GM23248 (cell line): ENCODE data around the gene ZNRF1. TPM values are rescaled to one million over a fixed set of nuclear protein-coding genes. Genes with fewer than 3 reads are reported as not detected.

Experiments used
- DNase-seq: peaks from one replicate; pipeline ENCODE4 v3.0.0-alpha.2; 2015
- H2AFZ ChIP-seq: fragments of 200-600 bp; sonication (generic); 2 replicates; pipeline ENCODE4 v1.6.1; 2016; ENCODE audit warnings: antibody characterized with exemption
- H3F3A ChIP-seq: fragments of 200-600 bp; sonication (generic); 2 replicates; pipeline ENCODE4 v1.6.1; 2016; ENCODE audit warnings: mild to moderate bottlenecking, antibody characterized with exemption, mixed run types; ENCODE audit not compliant: insufficient read depth
- H3K27ac ChIP-seq: fragments of 200-600 bp; sonication (generic); 2 replicates; pipeline ENCODE4 v1.5.1; 2016; ENCODE audit warnings: mild to moderate bottlenecking
- H3K27me3 ChIP-seq: fragments of 200-600 bp; sonication (generic); replicated peaks from 2 replicates; pipeline ENCODE4 v1.6.1; 2016; ENCODE audit warnings: mild to moderate bottlenecking; ENCODE audit not compliant: insufficient read depth
- H3K36me3 ChIP-seq: fragments of 200-600 bp; sonication (generic); 2 replicates; pipeline ENCODE4 v1.6.1; 2016; ENCODE audit warnings: low read depth, mild to moderate bottlenecking
- H3K4me1 ChIP-seq: fragments of 200-600 bp; sonication (generic); 2 replicates; pipeline ENCODE4 v1.6.1; 2016; ENCODE audit warnings: mild to moderate bottlenecking; ENCODE audit not compliant: insufficient read depth
- H3K4me2 ChIP-seq: fragments of 200-600 bp; sonication (generic); one replicate; pipeline ENCODE4 v1.6.1; 2016; ENCODE audit warnings: mild to moderate bottlenecking; ENCODE audit not compliant: unreplicated experiment
- H3K4me3 ChIP-seq: fragments of 200-600 bp; sonication (generic); 2 replicates; pipeline ENCODE4 v1.5.1; 2016; ENCODE audit warnings: mild to moderate bottlenecking
- H3K79me2 ChIP-seq: fragments of 200-600 bp; sonication (generic); 2 replicates; pipeline ENCODE4 v1.6.1; 2016; ENCODE audit warnings: mild to moderate bottlenecking; ENCODE audit not compliant: insufficient read depth
- H3K9ac ChIP-seq: fragments of 200-600 bp; sonication (generic); 2 replicates; pipeline ENCODE4 v1.6.1; 2016; ENCODE audit warnings: mild to moderate bottlenecking
- H3K9me2 ChIP-seq: fragments of 200-600 bp; sonication (generic); 2 replicates; pipeline ENCODE4 v1.6.1; 2016; ENCODE audit warnings: mixed run types, mild to moderate bottlenecking, moderate library complexity; ENCODE audit not compliant: insufficient read depth
- H3K9me3 ChIP-seq: fragments of 200-600 bp; sonication (generic); one replicate; pipeline ENCODE4 v1.6.1; 2017; ENCODE audit warnings: low read depth
- H4K20me1 ChIP-seq: fragments of 200-600 bp; sonication (generic); 2 replicates; pipeline ENCODE4 v1.6.0; 2016; ENCODE audit not compliant: insufficient read depth
- EZH2 ChIP-seq: fragments of 200-600 bp; sonication (generic); IDR thresholded peaks from 2 replicates; pipeline ENCODE4 v1.6.1; 2018; ENCODE audit warnings: antibody characterized with exemption, mild to moderate bottlenecking; ENCODE audit not compliant: insufficient read depth, poor library complexity, severe bottlenecking
- EZH2phosphoT487 ChIP-seq: fragments of 200-600 bp; sonication (generic); IDR thresholded peaks from 2 replicates; pipeline ENCODE4 v1.6.1; 2018; ENCODE audit warnings: antibody characterized with exemption, moderate library complexity, mild to moderate bottlenecking, low read depth; ENCODE audit not compliant: insufficient read depth
- WGBS, 2 experiments: methylation state at CpG; one replicate each; pipeline ENCODE4 v1.1.6; 2015 to 2017; ENCODE audit warnings: low lambda C conversion rate in 2 of 2, low coverage in 1 of 2; ENCODE audit errors: missing lambda C conversion rate in 2 of 2; 5-methylcytosine and 5-hydroxymethylcytosine counted together
- in situ Hi-C: fragments of 300-500 bp; cut with MboI; formaldehyde crosslinking; loops from 2 replicates; pipeline ENCODE4 v1.15.0; 2020
- polyA plus RNA-seq: library from polyadenylated mRNA; unstranded; fragments of >200 nt; fragmentation: Nextera tagmentation; extraction: Ambion mirVana; gene quantifications from 2 replicates; pipeline ENCODE4 v1.2.1, GENCODE V29; 2016
- total RNA-seq: library from RNA; depleted of rRNA; stranded (reverse); fragments of >200 nt; shearing (Covaris generic); gene quantifications from 2 replicates; pipeline ENCODE4 v1.2.3, GENCODE V29; 2014

Gene ZNRF1
- total and polyA plus RNA-seq, 2 experiments from 2014 or later: 7.1 to 17.2 TPM

DNA sequence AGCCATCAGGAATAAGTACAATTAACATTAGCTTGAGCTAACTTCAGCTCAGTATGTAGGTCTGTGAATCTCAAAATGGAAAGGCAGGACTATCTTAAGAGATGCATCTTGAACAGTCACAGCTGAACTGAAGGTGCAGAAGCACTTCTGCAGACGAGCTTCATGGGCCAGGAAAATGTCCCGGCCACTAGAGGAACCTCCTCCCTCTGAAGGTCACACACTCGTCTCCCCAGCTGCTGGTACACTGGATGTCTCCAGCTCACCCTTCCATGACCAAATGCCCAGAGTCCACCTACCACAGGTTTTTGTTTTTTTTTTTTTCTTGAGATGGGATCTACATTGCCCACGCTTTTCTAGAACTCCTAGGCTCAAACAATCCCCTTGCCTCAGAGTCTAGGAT, 47.1 kb upstream of the ZNRF1 start:
- Histone ChIP-seq H3K27me3 (no peaks in the 10 kb centered on the region), H3K36me3 (peaks cover 10% of the 10 kb centered on the region), H3K4me2 (no peak overlapping the region), H3K9me3 (no peaks in the 10 kb centered on the region), H2AFZ (no peak overlapping the region), H3K4me1 (no peaks in the 10 kb centered on the region), H3K4me3 (no peak overlapping the region), H4K20me1 (no peaks in the 10 kb centered on the region), H3K27ac (no peak overlapping the region), H3K9ac (no peak overlapping the region), H3K79me2 (no peaks in the 10 kb centered on the region), H3K9me2 (no peaks in the 10 kb centered on the region), H3F3A (no peaks in the 10 kb centered on the region)
- no peak for DNase-seq
- in situ Hi-C loops: no loop called here
- WGBS, 2 experiments: 84 to 93% methylated on average over 4 of the region's 4 CpGs
- no peak for TF ChIP-seq EZH2
- no peak for TF ChIP-seq EZH2phosphoT487

DNA sequence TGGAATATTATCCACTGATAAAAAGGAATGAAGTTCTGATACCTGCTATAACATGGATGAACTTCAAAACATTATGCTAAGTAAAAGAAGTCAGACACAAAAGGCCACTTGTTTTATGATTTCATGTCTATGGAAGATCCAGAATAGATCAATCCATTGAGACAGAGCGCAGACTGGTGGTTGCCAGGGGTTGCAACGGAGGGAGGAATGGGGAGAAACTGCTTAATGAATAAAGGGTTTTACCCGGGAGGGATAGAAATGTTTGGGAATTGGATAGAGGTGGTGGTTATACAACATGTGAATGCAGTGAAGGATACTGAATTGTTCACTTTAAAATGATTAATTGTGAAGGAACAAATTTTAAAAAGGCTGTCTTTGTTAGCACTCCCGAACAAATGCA, 44.1 kb upstream of the ZNRF1 start:
- TF ChIP-seq EZH2phosphoT487 (no peak), EZH2 (no peak)
- Histone ChIP-seq H3K27ac (no peak overlapping the region), H4K20me1 (no peaks in the 10 kb centered on the region), H3K4me1 (no peaks in the 10 kb centered on the region), H3K79me2 (no peaks in the 10 kb centered on the region), H3K4me3 (no peak overlapping the region), H3K9ac (no peak overlapping the region), H3K4me2 (no peak overlapping the region), H3K27me3 (no peaks in the 10 kb centered on the region), H3K9me2 (no peaks in the 10 kb centered on the region), H3K9me3 (no peaks in the 10 kb centered on the region), H2AFZ (no peak overlapping the region), H3K36me3 (peaks cover 4% of the 10 kb centered on the region; the same call in 1 of the 2 replicates), H3F3A (no peaks in the 10 kb centered on the region)
- WGBS, 2 experiments: 94 to 96% methylated on average over 4 of the region's 4 CpGs
- no peak for DNase-seq
- in situ Hi-C loops: no loop called here

DNA sequence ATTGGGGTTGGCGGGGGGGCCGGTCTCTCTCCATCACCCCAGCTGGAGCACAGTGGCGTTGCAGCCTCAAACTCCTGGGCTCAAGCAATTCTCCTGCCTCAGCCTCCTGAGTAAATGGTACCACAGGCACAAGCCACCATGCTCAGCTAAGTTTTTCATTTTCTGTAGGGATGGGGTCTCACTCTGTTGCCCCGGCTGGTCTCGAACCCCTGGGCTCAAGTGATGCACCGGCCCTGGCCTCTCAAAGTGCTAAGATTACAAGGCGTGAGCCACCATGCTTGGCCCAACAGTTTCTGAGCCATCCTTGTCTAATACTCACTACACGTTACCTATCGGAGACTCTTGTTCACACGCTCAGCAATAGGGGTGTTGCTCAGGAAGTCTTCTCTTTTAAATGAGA, 25.5 kb upstream of the ZNRF1 start:
- Histone ChIP-seq H3K9me3 (no peaks in the 10 kb centered on the region), H2AFZ (no peak overlapping the region), H3K4me1 (no peaks in the 10 kb centered on the region), H3K79me2 (no peaks in the 10 kb centered on the region), H3K9ac (no peak overlapping the region), H3K9me2 (no peaks in the 10 kb centered on the region), H3K36me3 (peaks cover 4% of the 10 kb centered on the region; the same call in 1 of the 2 replicates), H3F3A (no peaks in the 10 kb centered on the region), H3K27ac (no peak overlapping the region), H3K4me2 (no peak overlapping the region), H3K27me3 (no peaks in the 10 kb centered on the region), H4K20me1 (no peaks in the 10 kb centered on the region), H3K4me3 (no peak overlapping the region)
- TF ChIP-seq EZH2phosphoT487 (no peak), EZH2 (no peak)
- WGBS, 2 experiments: 94 to 95% methylated on average over 10 of the region's 10 CpGs
- DNase-seq: no peak
- in situ Hi-C loops: no loop called here

DNA sequence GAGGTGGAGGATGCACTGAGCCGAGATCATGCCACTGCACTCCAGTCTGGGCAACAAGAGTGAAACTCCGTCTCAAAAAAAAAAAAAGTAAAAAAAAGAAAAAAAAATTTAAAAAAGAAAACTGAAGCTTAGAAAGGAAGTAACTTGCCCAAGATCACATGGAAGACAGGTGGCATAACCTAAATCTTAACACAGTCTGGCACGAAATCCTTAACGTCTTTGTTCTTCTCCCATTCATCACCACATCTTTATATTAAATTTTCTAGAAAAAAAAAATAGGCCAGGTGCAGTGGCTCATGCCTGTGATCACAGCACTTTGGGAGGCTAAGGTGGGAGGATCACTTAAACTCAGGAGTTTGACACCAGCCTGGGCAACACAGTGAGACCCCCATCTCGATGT, 23.2 kb upstream of the ZNRF1 start:
- Histone ChIP-seq H3K36me3 (peaks cover 4% of the 10 kb centered on the region; the same call in 1 of the 2 replicates), H3K9me2 (no peaks in the 10 kb centered on the region), H3K4me1 (no peaks in the 10 kb centered on the region), H3F3A (no peaks in the 10 kb centered on the region), H3K4me2 (no peak overlapping the region), H3K9ac (no peak overlapping the region), H3K4me3 (no peak overlapping the region), H3K27me3 (no peaks in the 10 kb centered on the region), H3K79me2 (no peaks in the 10 kb centered on the region; the same call in 1 of the 2 replicates), H4K20me1 (no peaks in the 10 kb centered on the region), H3K9me3 (no peaks in the 10 kb centered on the region), H2AFZ (no peak overlapping the region), H3K27ac (no peak overlapping the region)
- in situ Hi-C loops: no loop called here
- TF ChIP-seq EZH2 (no peak), EZH2phosphoT487 (no peak)
- DNase-seq: no peak
- WGBS, 2 experiments: 80% methylated on average over 5 of the region's 5 CpGs

DNA sequence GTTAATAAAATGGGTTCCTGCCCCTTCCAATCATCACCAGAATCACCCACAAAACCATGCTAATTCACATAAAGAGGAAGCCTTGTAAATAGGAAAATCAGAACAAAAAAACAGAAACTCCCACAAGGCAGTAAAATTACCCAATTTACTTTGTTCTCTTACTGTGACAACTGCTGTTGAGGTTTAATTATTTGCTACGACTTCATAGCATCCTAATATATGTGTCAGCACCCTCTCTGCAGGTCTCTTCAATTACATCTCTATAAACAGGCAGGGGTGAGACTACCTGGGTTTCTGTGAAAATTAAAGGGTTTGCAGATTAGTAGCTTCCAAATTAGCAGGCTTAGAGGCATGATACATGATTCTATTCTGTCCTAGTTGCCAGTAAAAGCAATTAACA, 16.6 kb upstream of the ZNRF1 start:
- Histone ChIP-seq H3K4me1 (no peaks in the 10 kb centered on the region), H3K27ac (no peak overlapping the region), H3F3A (no peaks in the 10 kb centered on the region), H3K4me3 (no peak overlapping the region), H3K9me3 (no peaks in the 10 kb centered on the region), H3K79me2 (peaks cover 27% of the 10 kb centered on the region), H4K20me1 (no peaks in the 10 kb centered on the region), H3K9me2 (no peaks in the 10 kb centered on the region), H3K27me3 (no peaks in the 10 kb centered on the region), H3K4me2 (no peak overlapping the region), H3K36me3 (no peaks in the 10 kb centered on the region), H2AFZ (no peak overlapping the region), H3K9ac (no peak overlapping the region)
- WGBS, 2 experiments: 83 to 93% methylated on average over 1 of the region's 1 CpG
- in situ Hi-C loops: no loop called here
- no peak for DNase-seq
- TF ChIP-seq EZH2: no peak
- no peak for TF ChIP-seq EZH2phosphoT487
